GM12878 (cell line): ENCODE data around the gene FERMT2. TPM values are rescaled to one million over a fixed set of nuclear protein-coding genes. Genes with fewer than 3 reads are reported as not detected.
A peak's percentile ranks its signal among the peaks of the same experiment; 100 is the strongest.

Experiments used
- ATAC-seq: fragments of 200-7000 bp; cut with Tn5 transposase; 3 replicates; pipeline ENCODE4 v1.9.1; 2020; ENCODE audit warnings: mild to moderate bottlenecking, moderate library complexity
- BruUV-seq: library from RNA; stranded (reverse); fragments of 400-500 nt; replicated peaks from 2 replicates; lab custom pipeline; 2021; lab: Mats Ljungman, UMichigan
- CTCF ChIA-PET: fragments of 300-600 bp; sonication (Branson Sonifier 250); formaldehyde crosslinking; extraction: SDS; loops from one replicate; lab custom pipeline; 2021; ENCODE audit warnings: inconsistent platforms; lab: Yijun Ruan, JAX
- POLR2A ChIA-PET: fragments of 350-600 bp; formaldehyde crosslinking; extraction: SDS; loops from one replicate; lab custom pipeline; 2021; ENCODE audit warnings: inconsistent platforms; lab: Charles Lee
- RAD21 ChIA-PET: fragments of 300-600 bp; sonication (Branson Sonifier 250); formaldehyde crosslinking; loops from one replicate; lab custom pipeline; 2023; ENCODE audit warnings: antibody characterized with exemption; ENCODE audit not compliant: unreplicated experiment; lab: Charles Lee
- SMC1A ChIA-PET: fragments of 300-600 bp; sonication (Branson Sonifier 250); formaldehyde crosslinking; loops from one replicate; lab custom pipeline; 2023; ENCODE audit not compliant: unreplicated experiment, uncharacterized antibody; lab: Charles Lee
- DNase-seq: peaks from one replicate; pipeline ENCODE4 v3.0.0-alpha.2; 2011; ENCODE audit warnings: low read depth, low spot score
- FAIRE-seq: peaks from 3 replicates; lab custom pipeline; 2011; peaks lifted over from hg19 to GRCh38; lab: Jason Lieb, UNC
- H2AFZ ChIP-seq: 2 replicates; pipeline ENCODE4 v1.6.0; 2011; ENCODE audit warnings: low read depth, low read length, control low read depth; ENCODE audit not compliant: control insufficient read depth
- H3K27ac ChIP-seq: 2 replicates; pipeline ENCODE4 v1.5.1; 2011; ENCODE audit warnings: control low read depth; ENCODE audit not compliant: control insufficient read depth, insufficient read depth
- H3K27me3 ChIP-seq, 2 experiments: replicated peaks in 1 of 2; 2 replicates each; pipeline versions ENCODE4 v1.6.0 to v1.6.1; 2011; ENCODE audit warnings: low read length in 1 of 2; ENCODE audit not compliant: control insufficient read depth in 2 of 2, insufficient read depth in 2 of 2
- H3K36me3 ChIP-seq, 2 experiments: 2 replicates each; pipeline ENCODE4 v1.5.1; 2011; ENCODE audit warnings: low read length in 1 of 2; ENCODE audit not compliant: control insufficient read depth in 2 of 2, insufficient read depth in 2 of 2
- H3K4me1 ChIP-seq: 2 replicates; pipeline ENCODE4 v1.6.1; 2011; ENCODE audit warnings: mild to moderate bottlenecking, low read length, moderate library complexity, mixed read lengths; ENCODE audit not compliant: control insufficient read depth, insufficient read depth
- H3K4me2 ChIP-seq: 2 replicates; pipeline ENCODE4 v1.6.0; 2011; ENCODE audit warnings: control low read depth; ENCODE audit not compliant: control insufficient read depth, insufficient read depth
- H3K4me3 ChIP-seq: fragments of 200-600 bp; sonication (generic); 2 replicates; pipeline ENCODE4 v1.5.1; 2016
- H3K79me2 ChIP-seq: 2 replicates; pipeline ENCODE4 v1.6.0; 2011; ENCODE audit warnings: low read length; ENCODE audit not compliant: control insufficient read depth, insufficient read depth
- H3K9ac ChIP-seq: 2 replicates; pipeline ENCODE4 v1.8.0; 2011; ENCODE audit warnings: low read length, control low read depth, mixed read lengths; ENCODE audit not compliant: control insufficient read depth, insufficient read depth
- H3K9me3 ChIP-seq: replicated peaks from 3 replicates; pipeline ENCODE4 v1.5.1; 2011; ENCODE audit warnings: mild to moderate bottlenecking, low read length; ENCODE audit not compliant: control insufficient read depth, insufficient read depth
- H4K20me1 ChIP-seq: 2 replicates; pipeline ENCODE4 v1.6.0; 2011; ENCODE audit not compliant: control insufficient read depth, insufficient read depth
- JUNB ChIP-seq: IDR thresholded peaks from 2 replicates; pipeline ENCODE4 v1.6.1; 2016; ENCODE audit warnings: antibody characterized with exemption, mild to moderate bottlenecking
- NRF1 ChIP-seq: conservative IDR thresholded peaks from 2 replicates; pipeline ENCODE4 v1.6.1; 2011; ENCODE audit warnings: mild to moderate bottlenecking, low read depth, low read length, improper control_type of control experiment
- PAX8 ChIP-seq: fragments of 450-650 bp; IDR thresholded peaks from 2 replicates; pipeline ENCODE4 v1.6.1; 2017; ENCODE audit warnings: mild to moderate bottlenecking, moderate library complexity
- ZBTB33 ChIP-seq: fragments of 450-650 bp; IDR thresholded peaks from 2 replicates; pipeline ENCODE4 v1.6.1; 2017; ENCODE audit warnings: mild to moderate bottlenecking
- WGBS: methylation state at CpG from one replicate; pipeline ENCODE4 v1.1.6; 2016; ENCODE audit warnings: low lambda C conversion rate; ENCODE audit not compliant: insufficient replicate concordance, insufficient coverage; ENCODE audit errors: missing lambda C conversion rate; 5-methylcytosine and 5-hydroxymethylcytosine counted together
- in situ Hi-C: fragments of 300-500 bp; cut with MboI; formaldehyde crosslinking; loops from 9 replicates; pipeline ENCODE4 v1.14.3; 2018; ENCODE audit warnings: mixed read lengths
- intact Hi-C: fragments of 100-400 bp; cut with micrococcal nuclease; formaldehyde crosslinking; loops from one replicate; pipeline ENCODE4 v1.14.2; 2022; ENCODE audit not compliant: unreplicated experiment
- polyA plus RNA-seq, 11 experiments: library from polyadenylated mRNA; depleted of rRNA in 4 of 11; unstranded in 6 of 11; stranded (reverse) in 5 of 11; fragments of >200 nt; fragmentation: Nextera tagmentation in 4 of 11; fragmentation: Illumina TruSeq in 1 of 11; extraction: Ambion mirVana in 4 of 11; extraction: Trizol in 1 of 11; gene quantifications; 1 replicate in 1 of 11; 2 replicates in 10 of 11; pipeline versions ENCODE4 v1.2.1 to v1.2.3, GENCODE V29; 2011 to 2016; ENCODE audit warnings: inconsistent platforms in 2 of 11, missing spikeins in 2 of 11, low read depth in 1 of 11
- total RNA-seq, 4 experiments: library from RNA; depleted of rRNA in 3 of 4; stranded (reverse); fragments of >200 nt in 3 of 4; fragmentation: Illumina TruSeq in 1 of 4; extraction: Trizol in 1 of 4; gene quantifications; 2 replicates each; pipeline versions ENCODE4 v1.2.1 to v1.2.3, GENCODE V29; 2013 to 2021
- TF ChIP-seq, protein P1 (sequence below): IDR thresholded peaks from 2 replicates; pipeline ENCODE4 v1.6.1; 2012; ENCODE audit warnings: mild to moderate bottlenecking, low read depth, low read length

Gene FERMT2
- total and polyA plus RNA-seq, 10 of the 15 experiments (the other 5 are each of a cell fraction or from before 2014, with no cell fraction given) = 4.9 to 35.5 (median 19.5) TPM

DNA sequence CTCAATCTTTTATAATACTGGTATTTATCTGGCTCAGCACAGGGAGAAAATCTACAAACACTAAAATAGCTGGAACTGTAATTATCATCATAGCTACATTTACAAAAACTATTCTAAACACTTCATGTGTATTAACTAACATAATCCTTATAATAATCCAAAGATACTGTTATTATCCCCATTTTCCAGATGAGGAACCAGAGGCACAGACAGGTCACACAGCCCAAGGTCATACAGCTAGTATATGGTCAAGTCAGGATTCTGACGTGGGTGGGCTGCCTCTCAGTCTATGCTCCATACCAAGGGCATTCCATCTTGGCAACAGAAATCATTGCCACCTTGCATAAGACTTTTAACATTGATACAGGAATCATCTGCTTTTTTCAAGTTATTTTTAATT is 11.4 kb downstream of the FERMT2 start:
- no peak overlapping the region for H3K4me2 ChIP-seq
- no peak overlapping the region for H3K9ac ChIP-seq
- in situ Hi-C loops (no loop called here), intact Hi-C loops (no loop called here)
- FAIRE-seq (no peak), DNase-seq (no peak), ATAC-seq (no peak)
- no peak overlapping the region for H2AFZ ChIP-seq
- H4K20me1 ChIP-seq = no peaks in the 10 kb centered on the region
- ChIA-PET RAD21 (interaction anchor here (1.0 to 4.3 kb wide), 3 partner anchors 8 to 22 kb away, joined by 3 to 19 read pairs (median 3); no protein-coding TSS in a partner anchor), POLR2A (interaction anchor here (0.6 to 0.7 kb wide), 3 partner anchors 18 to 181 kb away, joined by 3 to 4 read pairs (median 3); no protein-coding TSS in a partner anchor), SMC1A (interaction anchor here (0.8 to 3.1 kb wide), 4 partner anchors 10 to 68 kb away, joined by 3 to 15 read pairs (median 5); no protein-coding TSS in a partner anchor), CTCF (interaction anchor here (0.8 kb wide), 2 partner anchors 9 to 29 kb away, joined by 3 to 5 read pairs; no protein-coding TSS in a partner anchor)
- TSS peak; percentile 14 for BruUV-seq
- no peaks in the 10 kb centered on the region for H3K4me1 ChIP-seq
- H3K9me3 ChIP-seq = no peaks in the 10 kb centered on the region
- 0% methylated on average over 1 of the region's 1 CpG for WGBS
- no peak overlapping the region for H3K27ac ChIP-seq
- no peaks in the 10 kb centered on the region for H3K79me2 ChIP-seq
- no peaks in the 10 kb centered on the region; a peak in 1 of 4 replicates for H3K27me3 ChIP-seq
- no peaks in the 10 kb centered on the region for H3K36me3 ChIP-seq
- H3K4me3 ChIP-seq = no peak overlapping the region
- TF ChIP-seq ZBTB33 (no peak), JUNB (no peak), NRF1 (no peak), PAX8 (no peak)
- TF ChIP-seq, protein P1, sequence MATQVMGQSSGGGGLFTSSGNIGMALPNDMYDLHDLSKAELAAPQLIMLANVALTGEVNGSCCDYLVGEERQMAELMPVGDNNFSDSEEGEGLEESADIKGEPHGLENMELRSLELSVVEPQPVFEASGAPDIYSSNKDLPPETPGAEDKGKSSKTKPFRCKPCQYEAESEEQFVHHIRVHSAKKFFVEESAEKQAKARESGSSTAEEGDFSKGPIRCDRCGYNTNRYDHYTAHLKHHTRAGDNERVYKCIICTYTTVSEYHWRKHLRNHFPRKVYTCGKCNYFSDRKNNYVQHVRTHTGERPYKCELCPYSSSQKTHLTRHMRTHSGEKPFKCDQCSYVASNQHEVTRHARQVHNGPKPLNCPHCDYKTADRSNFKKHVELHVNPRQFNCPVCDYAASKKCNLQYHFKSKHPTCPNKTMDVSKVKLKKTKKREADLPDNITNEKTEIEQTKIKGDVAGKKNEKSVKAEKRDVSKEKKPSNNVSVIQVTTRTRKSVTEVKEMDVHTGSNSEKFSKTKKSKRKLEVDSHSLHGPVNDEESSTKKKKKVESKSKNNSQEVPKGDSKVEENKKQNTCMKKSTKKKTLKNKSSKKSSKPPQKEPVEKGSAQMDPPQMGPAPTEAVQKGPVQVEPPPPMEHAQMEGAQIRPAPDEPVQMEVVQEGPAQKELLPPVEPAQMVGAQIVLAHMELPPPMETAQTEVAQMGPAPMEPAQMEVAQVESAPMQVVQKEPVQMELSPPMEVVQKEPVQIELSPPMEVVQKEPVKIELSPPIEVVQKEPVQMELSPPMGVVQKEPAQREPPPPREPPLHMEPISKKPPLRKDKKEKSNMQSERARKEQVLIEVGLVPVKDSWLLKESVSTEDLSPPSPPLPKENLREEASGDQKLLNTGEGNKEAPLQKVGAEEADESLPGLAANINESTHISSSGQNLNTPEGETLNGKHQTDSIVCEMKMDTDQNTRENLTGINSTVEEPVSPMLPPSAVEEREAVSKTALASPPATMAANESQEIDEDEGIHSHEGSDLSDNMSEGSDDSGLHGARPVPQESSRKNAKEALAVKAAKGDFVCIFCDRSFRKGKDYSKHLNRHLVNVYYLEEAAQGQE = no peak
